Neural cell (in vitro differentiated cells): ENCODE results near the gene LARP6.

Source experiments
- EP300 ChIP-seq: fragments of 450-650 bp; conservative IDR thresholded peaks from 2 replicates; pipeline ENCODE4 v1.6.1; 2014; ENCODE audit warnings: antibody characterized with exemption, mild to moderate bottlenecking, moderate library complexity; ENCODE audit not compliant: poor library complexity, severe bottlenecking
- EZH2 ChIP-seq: fragments of 200-600, 300-800 bp; shearing (Covaris generic), sonication (generic); IDR thresholded peaks from 2 replicates; pipeline ENCODE4 v1.6.1; 2014; ENCODE audit warnings: antibody characterized with exemption, low read length, borderline replicate concordance, mild to moderate bottlenecking; ENCODE audit not compliant: insufficient read depth, poor library complexity, severe bottlenecking
- POLR2AphosphoS5 ChIP-seq: IDR thresholded peaks from 2 replicates; pipeline ENCODE4 v1.6.1; 2012
- TAF1 ChIP-seq: IDR thresholded peaks from 2 replicates; pipeline ENCODE4 v1.6.1; 2012; ENCODE audit warnings: low read depth
- TF ChIP-seq, protein P1 (sequence below): fragments of 450-650 bp; IDR thresholded peaks from 2 replicates; pipeline ENCODE4 v1.5.1; 2014; ENCODE audit warnings: antibody characterized with exemption, mild to moderate bottlenecking, moderate library complexity; ENCODE audit not compliant: poor library complexity, severe bottlenecking

DNA sequence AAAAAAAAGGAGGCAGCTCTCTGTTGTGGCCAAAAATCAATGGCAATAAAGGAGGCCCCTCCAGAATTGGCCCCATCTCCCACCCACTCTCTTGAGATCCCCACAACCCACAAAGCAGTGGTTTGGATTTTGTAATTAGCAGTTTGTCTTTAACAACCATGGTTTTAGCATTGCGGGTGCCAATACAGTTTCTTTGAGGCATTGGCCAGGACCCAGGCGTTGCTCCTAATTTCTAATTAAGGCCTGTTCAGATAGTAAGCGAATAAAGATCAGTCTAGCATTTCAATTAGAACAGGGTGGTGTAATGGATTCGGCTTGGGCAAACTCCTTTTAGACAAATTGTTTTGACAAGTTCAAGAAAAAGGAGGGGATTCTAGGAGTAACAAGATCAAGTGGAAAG, 67.0 kb downstream of the LARP6 start:
- TF ChIP-seq, protein P1, sequence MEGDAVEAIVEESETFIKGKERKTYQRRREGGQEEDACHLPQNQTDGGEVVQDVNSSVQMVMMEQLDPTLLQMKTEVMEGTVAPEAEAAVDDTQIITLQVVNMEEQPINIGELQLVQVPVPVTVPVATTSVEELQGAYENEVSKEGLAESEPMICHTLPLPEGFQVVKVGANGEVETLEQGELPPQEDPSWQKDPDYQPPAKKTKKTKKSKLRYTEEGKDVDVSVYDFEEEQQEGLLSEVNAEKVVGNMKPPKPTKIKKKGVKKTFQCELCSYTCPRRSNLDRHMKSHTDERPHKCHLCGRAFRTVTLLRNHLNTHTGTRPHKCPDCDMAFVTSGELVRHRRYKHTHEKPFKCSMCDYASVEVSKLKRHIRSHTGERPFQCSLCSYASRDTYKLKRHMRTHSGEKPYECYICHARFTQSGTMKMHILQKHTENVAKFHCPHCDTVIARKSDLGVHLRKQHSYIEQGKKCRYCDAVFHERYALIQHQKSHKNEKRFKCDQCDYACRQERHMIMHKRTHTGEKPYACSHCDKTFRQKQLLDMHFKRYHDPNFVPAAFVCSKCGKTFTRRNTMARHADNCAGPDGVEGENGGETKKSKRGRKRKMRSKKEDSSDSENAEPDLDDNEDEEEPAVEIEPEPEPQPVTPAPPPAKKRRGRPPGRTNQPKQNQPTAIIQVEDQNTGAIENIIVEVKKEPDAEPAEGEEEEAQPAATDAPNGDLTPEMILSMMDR, result no peak
- no peak for TF ChIP-seq POLR2AphosphoS5
- no peak for TF ChIP-seq EP300
- TF ChIP-seq TAF1, result no peak
- TF ChIP-seq EZH2, result no peak
